HEK293 (cell line): ENCODE measurements around the gene STAMBP.

Experiments
- FEZF1 ChIP-seq: fragments of 450-650 bp; formaldehyde crosslinking; IDR thresholded peaks from 2 replicates; pipeline ENCODE4 v1.5.1; 2016; ENCODE audit warnings: missing biosample characterization, missing genetic modification characterization
- GLIS2 ChIP-seq: fragments of 450-650 bp; formaldehyde crosslinking; IDR thresholded peaks from 2 replicates; pipeline ENCODE4 v1.5.1; 2016; ENCODE audit warnings: missing biosample characterization, missing genetic modification characterization
- IKZF3 ChIP-seq: fragments of 450-650 bp; IDR thresholded peaks from 2 replicates; pipeline ENCODE4 v1.5.0; 2018; ENCODE audit warnings: missing biosample characterization, mild to moderate bottlenecking, missing genetic modification characterization, moderate library complexity
- KLF10 ChIP-seq: fragments of 450-650 bp; IDR thresholded peaks from 2 replicates; pipeline ENCODE4 v1.5.1; 2018; ENCODE audit warnings: missing biosample characterization, mild to moderate bottlenecking, missing genetic modification characterization
- OSR2 ChIP-seq: fragments of 450-650 bp; formaldehyde crosslinking; IDR thresholded peaks from 2 replicates; pipeline ENCODE4 v1.5.1; 2016; ENCODE audit warnings: missing biosample characterization, missing genetic modification characterization
- SP7 ChIP-seq: fragments of 450-650 bp; formaldehyde crosslinking; IDR thresholded peaks from 2 replicates; pipeline ENCODE4 v1.5.1; 2016; ENCODE audit warnings: missing biosample characterization, missing genetic modification characterization
- ZBTB17 ChIP-seq: fragments of 450-650 bp; formaldehyde crosslinking; IDR thresholded peaks from 2 replicates; pipeline ENCODE4 v1.5.1; 2016; ENCODE audit warnings: missing biosample characterization, missing genetic modification characterization
- ZBTB21 ChIP-seq: fragments of 450-650 bp; formaldehyde crosslinking; IDR thresholded peaks from 2 replicates; pipeline ENCODE4 v1.5.1; 2017; ENCODE audit warnings: missing biosample characterization, missing genetic modification characterization
- ZEB2 ChIP-seq: fragments of 450-650 bp; formaldehyde crosslinking; IDR thresholded peaks from 2 replicates; pipeline ENCODE4 v1.5.1; 2016; ENCODE audit warnings: missing biosample characterization, missing genetic modification characterization
- ZFP41 ChIP-seq: fragments of 450-650 bp; formaldehyde crosslinking; IDR thresholded peaks from 2 replicates; pipeline ENCODE4 v1.5.1; 2016; ENCODE audit warnings: missing biosample characterization, missing genetic modification characterization, borderline replicate concordance
- ZNF112 ChIP-seq: fragments of 450-650 bp; formaldehyde crosslinking; IDR thresholded peaks from 2 replicates; pipeline ENCODE4 v1.5.0; 2017; ENCODE audit warnings: missing biosample characterization, missing genetic modification characterization
- ZNF416 ChIP-seq: fragments of 450-650 bp; formaldehyde crosslinking; IDR thresholded peaks from 2 replicates; pipeline ENCODE4 v1.5.1; 2016; ENCODE audit warnings: missing biosample characterization, missing genetic modification characterization
- ZNF423 ChIP-seq: fragments of 450-650 bp; formaldehyde crosslinking; IDR thresholded peaks from 2 replicates; pipeline ENCODE4 v1.5.1; 2016; ENCODE audit warnings: missing biosample characterization, missing genetic modification characterization
- ZNF501 ChIP-seq: fragments of 450-650 bp; formaldehyde crosslinking; IDR thresholded peaks from 2 replicates; pipeline ENCODE4 v1.5.1; 2016; ENCODE audit warnings: missing biosample characterization, missing genetic modification characterization
- ZNF561 ChIP-seq: fragments of 450-650 bp; IDR thresholded peaks from 2 replicates; pipeline ENCODE4 v1.5.1; 2018; ENCODE audit warnings: missing biosample characterization, missing genetic modification characterization, borderline replicate concordance
- ZNF585B ChIP-seq: fragments of 450-650 bp; formaldehyde crosslinking; IDR thresholded peaks from 2 replicates; pipeline ENCODE4 v1.5.1; 2016; ENCODE audit warnings: missing biosample characterization, missing genetic modification characterization
- ZNF629 ChIP-seq: fragments of 450-650 bp; formaldehyde crosslinking; IDR thresholded peaks from 2 replicates; pipeline ENCODE4 v1.5.1; 2017; ENCODE audit warnings: missing biosample characterization, missing genetic modification characterization
- ZNF654 ChIP-seq: fragments of 450-650 bp; formaldehyde crosslinking; IDR thresholded peaks from 2 replicates; pipeline ENCODE4 v1.5.1; 2016; ENCODE audit warnings: low read depth, missing biosample characterization, missing genetic modification characterization
- ZNF843 ChIP-seq: fragments of 450-650 bp; formaldehyde crosslinking; IDR thresholded peaks from 2 replicates; pipeline ENCODE4 v1.5.1; 2016; ENCODE audit warnings: missing biosample characterization, missing genetic modification characterization
- ZSCAN30 ChIP-seq: fragments of 450-650 bp; IDR thresholded peaks from 2 replicates; pipeline ENCODE4 v1.5.1; 2018; ENCODE audit warnings: missing biosample characterization, mild to moderate bottlenecking, missing genetic modification characterization, moderate library complexity
- TF ChIP-seq, protein P1 (sequence below): fragments of 450-650 bp; formaldehyde crosslinking; IDR thresholded peaks from 2 replicates; pipeline ENCODE4 v1.5.1; 2016; ENCODE audit warnings: missing biosample characterization, missing genetic modification characterization, borderline replicate concordance
- TF ChIP-seq, protein P2 (sequence below): fragments of 450-650 bp; formaldehyde crosslinking; IDR thresholded peaks from 2 replicates; pipeline ENCODE4 v1.5.1; 2017; ENCODE audit warnings: missing biosample characterization, missing genetic modification characterization
- TF ChIP-seq, protein P3 (sequence below): fragments of 450-650 bp; formaldehyde crosslinking; IDR thresholded peaks from 2 replicates; pipeline ENCODE4 v1.5.1; 2016; ENCODE audit warnings: missing biosample characterization, missing genetic modification characterization
- TF ChIP-seq, protein P4 (sequence below): fragments of 450-650 bp; formaldehyde crosslinking; IDR thresholded peaks from 2 replicates; pipeline ENCODE4 v1.5.1; 2017; ENCODE audit warnings: missing biosample characterization, missing genetic modification characterization
- TF ChIP-seq, protein P5 (sequence below): fragments of 450-650 bp; formaldehyde crosslinking; IDR thresholded peaks from 2 replicates; pipeline ENCODE4 v1.5.1; 2016; ENCODE audit warnings: missing biosample characterization, missing genetic modification characterization

STAMBP gene

DNA sequence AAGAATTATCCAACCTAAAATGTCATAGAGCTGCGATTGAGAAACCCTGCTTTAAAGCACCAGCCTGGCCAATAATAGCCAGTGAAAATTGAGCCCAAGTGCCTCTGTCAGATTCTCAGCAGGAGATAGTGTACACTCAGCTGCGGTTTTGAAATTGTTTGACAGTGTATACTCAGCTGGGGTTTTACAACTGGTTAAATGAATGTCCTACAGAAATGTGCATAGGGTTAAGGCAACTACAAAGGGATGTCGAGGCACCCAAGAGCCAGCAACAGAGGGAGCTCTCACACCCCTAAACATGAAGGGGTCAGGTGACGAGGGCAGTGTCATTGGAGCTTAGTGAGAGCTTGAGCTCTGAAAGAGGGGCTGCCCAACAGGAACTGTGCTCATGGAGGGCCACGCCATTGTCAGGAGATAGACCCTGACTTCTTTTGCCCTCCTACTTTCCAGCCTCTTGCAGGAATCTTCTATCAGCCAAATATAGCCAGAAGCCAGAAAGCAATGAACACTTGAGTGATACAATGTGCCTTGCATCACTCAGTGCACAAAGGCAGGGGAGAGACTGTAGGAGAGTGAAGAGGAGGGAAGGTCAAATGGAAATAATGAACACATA, 79.2 kb downstream of the STAMBP start (continued):
- 0 out of 2 replicates have a peak, but pooled peaks have one; percentile 32 for TF ChIP-seq ZNF629
- peak; percentile 28 for TF ChIP-seq ZNF654 (tag by site-specific recombination)
- TF ChIP-seq ZNF843, result peak; percentile 19; the same call in 1 of the 2 replicates
- peak; percentile 28; the same call in 1 of the 2 replicates for TF ChIP-seq SP7 (tag by site-specific recombination)
- TF ChIP-seq KLF10 (tag by site-specific recombination), result 0 out of 2 replicates have a peak, but pooled peaks have one; percentile 22
- TF ChIP-seq ZBTB17 (tag by site-specific recombination), result 0 out of 2 replicates have a peak, but pooled peaks have one; percentile 41
- TF ChIP-seq, protein P1, sequence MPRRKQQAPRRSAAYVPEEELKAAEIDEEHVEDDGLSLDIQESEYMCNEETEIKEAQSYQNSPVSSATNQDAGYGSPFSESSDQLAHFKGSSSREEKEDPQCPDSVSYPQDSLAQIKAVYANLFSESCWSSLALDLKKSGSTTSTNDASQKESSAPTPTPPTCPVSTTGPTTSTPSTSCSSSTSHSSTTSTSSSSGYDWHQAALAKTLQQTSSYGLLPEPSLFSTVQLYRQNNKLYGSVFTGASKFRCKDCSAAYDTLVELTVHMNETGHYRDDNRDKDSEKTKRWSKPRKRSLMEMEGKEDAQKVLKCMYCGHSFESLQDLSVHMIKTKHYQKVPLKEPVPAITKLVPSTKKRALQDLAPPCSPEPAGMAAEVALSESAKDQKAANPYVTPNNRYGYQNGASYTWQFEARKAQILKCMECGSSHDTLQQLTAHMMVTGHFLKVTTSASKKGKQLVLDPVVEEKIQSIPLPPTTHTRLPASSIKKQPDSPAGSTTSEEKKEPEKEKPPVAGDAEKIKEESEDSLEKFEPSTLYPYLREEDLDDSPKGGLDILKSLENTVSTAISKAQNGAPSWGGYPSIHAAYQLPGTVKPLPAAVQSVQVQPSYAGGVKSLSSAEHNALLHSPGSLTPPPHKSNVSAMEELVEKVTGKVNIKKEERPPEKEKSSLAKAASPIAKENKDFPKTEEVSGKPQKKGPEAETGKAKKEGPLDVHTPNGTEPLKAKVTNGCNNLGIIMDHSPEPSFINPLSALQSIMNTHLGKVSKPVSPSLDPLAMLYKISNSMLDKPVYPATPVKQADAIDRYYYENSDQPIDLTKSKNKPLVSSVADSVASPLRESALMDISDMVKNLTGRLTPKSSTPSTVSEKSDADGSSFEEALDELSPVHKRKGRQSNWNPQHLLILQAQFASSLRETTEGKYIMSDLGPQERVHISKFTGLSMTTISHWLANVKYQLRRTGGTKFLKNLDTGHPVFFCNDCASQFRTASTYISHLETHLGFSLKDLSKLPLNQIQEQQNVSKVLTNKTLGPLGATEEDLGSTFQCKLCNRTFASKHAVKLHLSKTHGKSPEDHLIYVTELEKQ (tag by site-specific recombination), result peak; percentile 52; the same call in 1 of the 2 replicates
- 0 out of 2 replicates have a peak, but pooled peaks have one; percentile 24 for TF ChIP-seq ZNF423 (tag by site-specific recombination)
- peak; percentile 55 for TF ChIP-seq ZEB2 (tag by site-specific recombination)
- TF ChIP-seq ZSCAN30 (tag by site-specific recombination), result peak; percentile 48; the same call in 1 of the 2 replicates
- TF ChIP-seq IKZF3 (tag by site-specific recombination), result peak; percentile 32; the same call in 1 of the 2 replicates
- TF ChIP-seq ZNF561, result peak; percentile 56; the same call in 1 of the 2 replicates
- no peak for TF ChIP-seq ZNF112 (tag by site-specific recombination)
- TF ChIP-seq, protein P2, sequence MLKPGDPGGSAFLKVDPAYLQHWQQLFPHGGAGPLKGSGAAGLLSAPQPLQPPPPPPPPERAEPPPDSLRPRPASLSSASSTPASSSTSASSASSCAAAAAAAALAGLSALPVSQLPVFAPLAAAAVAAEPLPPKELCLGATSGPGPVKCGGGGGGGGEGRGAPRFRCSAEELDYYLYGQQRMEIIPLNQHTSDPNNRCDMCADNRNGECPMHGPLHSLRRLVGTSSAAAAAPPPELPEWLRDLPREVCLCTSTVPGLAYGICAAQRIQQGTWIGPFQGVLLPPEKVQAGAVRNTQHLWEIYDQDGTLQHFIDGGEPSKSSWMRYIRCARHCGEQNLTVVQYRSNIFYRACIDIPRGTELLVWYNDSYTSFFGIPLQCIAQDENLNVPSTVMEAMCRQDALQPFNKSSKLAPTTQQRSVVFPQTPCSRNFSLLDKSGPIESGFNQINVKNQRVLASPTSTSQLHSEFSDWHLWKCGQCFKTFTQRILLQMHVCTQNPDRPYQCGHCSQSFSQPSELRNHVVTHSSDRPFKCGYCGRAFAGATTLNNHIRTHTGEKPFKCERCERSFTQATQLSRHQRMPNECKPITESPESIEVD (tag by site-specific recombination), result peak; percentile 76
- no peak for TF ChIP-seq ZNF501 (tag by site-specific recombination)
- TF ChIP-seq, protein P3, sequence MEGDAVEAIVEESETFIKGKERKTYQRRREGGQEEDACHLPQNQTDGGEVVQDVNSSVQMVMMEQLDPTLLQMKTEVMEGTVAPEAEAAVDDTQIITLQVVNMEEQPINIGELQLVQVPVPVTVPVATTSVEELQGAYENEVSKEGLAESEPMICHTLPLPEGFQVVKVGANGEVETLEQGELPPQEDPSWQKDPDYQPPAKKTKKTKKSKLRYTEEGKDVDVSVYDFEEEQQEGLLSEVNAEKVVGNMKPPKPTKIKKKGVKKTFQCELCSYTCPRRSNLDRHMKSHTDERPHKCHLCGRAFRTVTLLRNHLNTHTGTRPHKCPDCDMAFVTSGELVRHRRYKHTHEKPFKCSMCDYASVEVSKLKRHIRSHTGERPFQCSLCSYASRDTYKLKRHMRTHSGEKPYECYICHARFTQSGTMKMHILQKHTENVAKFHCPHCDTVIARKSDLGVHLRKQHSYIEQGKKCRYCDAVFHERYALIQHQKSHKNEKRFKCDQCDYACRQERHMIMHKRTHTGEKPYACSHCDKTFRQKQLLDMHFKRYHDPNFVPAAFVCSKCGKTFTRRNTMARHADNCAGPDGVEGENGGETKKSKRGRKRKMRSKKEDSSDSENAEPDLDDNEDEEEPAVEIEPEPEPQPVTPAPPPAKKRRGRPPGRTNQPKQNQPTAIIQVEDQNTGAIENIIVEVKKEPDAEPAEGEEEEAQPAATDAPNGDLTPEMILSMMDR (tag by site-specific recombination), result peak; percentile 63
- TF ChIP-seq FEZF1 (tag by site-specific recombination), result peak; percentile 71
- no peak for TF ChIP-seq GLIS2 (tag by site-specific recombination)
- TF ChIP-seq, protein P4, sequence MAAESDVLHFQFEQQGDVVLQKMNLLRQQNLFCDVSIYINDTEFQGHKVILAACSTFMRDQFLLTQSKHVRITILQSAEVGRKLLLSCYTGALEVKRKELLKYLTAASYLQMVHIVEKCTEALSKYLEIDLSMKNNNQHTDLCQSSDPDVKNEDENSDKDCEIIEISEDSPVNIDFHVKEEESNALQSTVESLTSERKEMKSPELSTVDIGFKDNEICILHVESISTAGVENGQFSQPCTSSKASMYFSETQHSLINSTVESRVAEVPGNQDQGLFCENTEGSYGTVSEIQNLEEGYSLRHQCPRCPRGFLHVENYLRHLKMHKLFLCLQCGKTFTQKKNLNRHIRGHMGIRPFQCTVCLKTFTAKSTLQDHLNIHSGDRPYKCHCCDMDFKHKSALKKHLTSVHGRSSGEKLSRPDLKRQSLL (tag by site-specific recombination), result peak; percentile 96
- TF ChIP-seq ZFP41 (tag by site-specific recombination), result no peak
- peak; percentile 51; the same call in 1 of the 2 replicates for TF ChIP-seq ZBTB21
- no peak for TF ChIP-seq ZNF416 (tag by site-specific recombination)
- TF ChIP-seq OSR2, result peak; percentile 77
- TF ChIP-seq ZNF585B (tag by site-specific recombination), result no peak
- TF ChIP-seq, protein P5, sequence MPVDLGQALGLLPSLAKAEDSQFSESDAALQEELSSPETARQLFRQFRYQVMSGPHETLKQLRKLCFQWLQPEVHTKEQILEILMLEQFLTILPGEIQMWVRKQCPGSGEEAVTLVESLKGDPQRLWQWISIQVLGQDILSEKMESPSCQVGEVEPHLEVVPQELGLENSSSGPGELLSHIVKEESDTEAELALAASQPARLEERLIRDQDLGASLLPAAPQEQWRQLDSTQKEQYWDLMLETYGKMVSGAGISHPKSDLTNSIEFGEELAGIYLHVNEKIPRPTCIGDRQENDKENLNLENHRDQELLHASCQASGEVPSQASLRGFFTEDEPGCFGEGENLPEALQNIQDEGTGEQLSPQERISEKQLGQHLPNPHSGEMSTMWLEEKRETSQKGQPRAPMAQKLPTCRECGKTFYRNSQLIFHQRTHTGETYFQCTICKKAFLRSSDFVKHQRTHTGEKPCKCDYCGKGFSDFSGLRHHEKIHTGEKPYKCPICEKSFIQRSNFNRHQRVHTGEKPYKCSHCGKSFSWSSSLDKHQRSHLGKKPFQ (tag by site-specific recombination), result peak; percentile 47; the same call in 1 of the 2 replicates
- TF ChIP-seq, all 188 proteins: peak for 27
